Heart left ventricle (tissue), 16 donors: ENCODE data around the gene CXCL6. TPM values are rescaled to one million over a fixed set of nuclear protein-coding genes. Genes with fewer than 3 reads are reported as not detected.

ENCODE experiments used
- ATAC-seq, 4 donors: fragments of 200-7000 bp; cut with Tn5 transposase; one replicate each; pipeline ENCODE4 v1.9.1; 2020 to 2022; ENCODE audit warnings: moderate library complexity in 4 of 4, mild to moderate bottlenecking in 3 of 4, moderate number of reproducible peaks in 1 of 4
- DNase-seq, 5 donors: peaks; one replicate each; pipeline ENCODE4 v3.0.0-alpha.2; 2020
- H3K27ac ChIP-seq, 12 donors: fragments of 200-600 bp; sonication (generic) in 4 of 12; one replicate each; pipeline versions ENCODE4 v1.5.0 to v1.8.0; 2016 to 2022; ENCODE audit warnings: mild to moderate bottlenecking in 2 of 12
- H3K27me3 ChIP-seq, 9 donors: fragments of 200-600 bp; sonication (generic) in 2 of 9; one replicate each; pipeline versions ENCODE4 v1.5.1 to v1.8.0; 2016 to 2022; ENCODE audit warnings: mild to moderate bottlenecking in 3 of 9
- H3K36me3 ChIP-seq, 9 donors: fragments of 200-600 bp; sonication (generic) in 2 of 9; one replicate each; pipeline versions ENCODE4 v1.5.0 to v1.8.0; 2018 to 2022; ENCODE audit warnings: mild to moderate bottlenecking in 2 of 9
- H3K4me1 ChIP-seq, 12 donors: fragments of 200-600 bp; sonication (generic) in 4 of 12; one replicate each; pipeline versions ENCODE4 v1.5.0 to v1.8.0; 2016 to 2022; ENCODE audit warnings: mild to moderate bottlenecking in 3 of 12
- H3K4me3 ChIP-seq, 12 donors: fragments of 200-600 bp; sonication (generic) in 4 of 12; one replicate each; pipeline versions ENCODE4 v1.5.0 to v1.8.0; 2017 to 2022; ENCODE audit warnings: mild to moderate bottlenecking in 9 of 12, moderate library complexity in 4 of 12
- H3K9me3 ChIP-seq, 12 donors: fragments of 200-600 bp; sonication (generic) in 4 of 12; one replicate each; pipeline versions ENCODE4 v1.5.0 to v1.8.0; 2016 to 2022; ENCODE audit warnings: mild to moderate bottlenecking in 1 of 12
- POLR2A ChIP-seq, 2 donors: fragments of 450-650 bp; IDR thresholded peaks; one replicate each; pipeline ENCODE4 v1.6.1; 2017; ENCODE audit warnings: antibody characterized with exemption in 2 of 2, mild to moderate bottlenecking in 2 of 2, moderate library complexity in 2 of 2
- WGBS, 4 donors: extraction: QIAGEN DNeasy Blood & Tissue Kit in 2 of 4; methylation state at CpG; one replicate each; pipeline versions ENCODE4 v1.1.5 to v1.1.7; 2013 to 2018; 5-methylcytosine and 5-hydroxymethylcytosine counted together
- intact Hi-C, 10 donors: fragments of 100-400 bp; cut with DNase I; formaldehyde crosslinking; loops; one replicate each; pipeline versions ENCODE4 v1.11.1 to v1.14.2; 2022
- polyA plus RNA-seq, 2 donors: library from polyadenylated mRNA; stranded (reverse); fragments of 200-250 nt; gene quantifications; one replicate each; pipeline ENCODE4 v1.2.3, GENCODE V29; 2013
- total RNA-seq, 9 donors: library from RNA; depleted of rRNA in 2 of 9; stranded (reverse); fragments of >200 nt in 2 of 9; fragmentation: NEBNext Ultra II Directional in 3 of 9; extraction: Animal tissue kit (Norgen Biotek cat#: 25700) in 3 of 9; gene quantifications; one replicate each; pipeline versions ENCODE4 v1.1.0 to v1.2.4, GENCODE V29; 2016 to 2023
- TF ChIP-seq, protein P1 (sequence below), 12 donors: fragments of 200-600 bp; sonication (generic) in 4 of 12; IDR thresholded peaks; one replicate each; pipeline versions ENCODE4 v1.5.0 to v1.8.0; 2018 to 2022; ENCODE audit warnings: antibody characterized with exemption in 12 of 12, mild to moderate bottlenecking in 5 of 12
- donor health status: ischemic (EF 13 %, LVEDD 7.1; RV severe dilation, severe dysfunction).
- donor health status: healthy with polysubstance abuse.
- donor health status: DM: no; HTN: yes; CAD: no.
- donor health status: DM: no; HTN: no; CAD: no.
- donor health status: ischemic (EF 25% LVEDD 6.9; RV normal size, moderate dysfunction).
- donor health status: ischemic (EF 25% LVEDD 5.7; RV mildly dilated, moderate dysfunction).
- donor health status: healthy.
- donor health status: DM: yes; HTN: yes; CAD: no.
- donor health status: ischemic (EF 35%, LVEDD 5.7; RV mildly dilated, moderate dysfunction).
- donor health status: nonischemic (EF 11% LVEDD 7.7; RV severe dilation, severe dysfunction).
- donor health status: DM: yes; HTN: yes; CAD: no.
- donor health status: PGD.
- donor health status: ischemic (EF 29% LVEDD 5.4; RV normal size, mild dysfunction).
- donor health status: nonischemic (EF 23%, LVEDD 6.1; RV moderate dilation, normal function).

Gene CXCL6
- total and polyA plus RNA-seq, 11 donors, result 0.11 to 4.5 (median 0.71) TPM; not detected in 4

DNA sequence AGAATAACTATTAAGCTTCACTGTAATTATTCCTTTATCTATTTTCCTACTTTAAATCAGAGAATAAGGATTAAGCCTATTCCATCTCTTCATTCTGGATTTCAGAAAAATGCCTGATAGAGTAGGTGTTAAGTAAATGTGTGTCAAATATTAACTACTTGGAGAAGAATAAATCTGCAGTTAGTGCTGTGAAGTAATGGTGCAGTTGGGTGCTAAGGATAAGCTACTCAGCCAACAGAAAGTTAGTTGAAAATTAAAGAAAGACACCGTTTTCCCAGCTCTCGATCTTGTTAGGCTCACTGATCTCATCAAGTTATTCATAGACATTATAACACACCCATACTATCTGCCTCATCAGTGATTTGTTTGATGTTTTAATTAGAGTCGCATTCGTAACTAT, 23.7 kb downstream of the CXCL6 start:
- intact Hi-C loops, result loop anchor here in 1 of 10 donors (10.0 kb wide), 1 partner anchor 195 kb away; no protein-coding TSS in a partner anchor
- ATAC-seq (peak in 1 of 4 donors; percentile 25), DNase-seq (no peak)
- 54 to 61% (median 55%) methylated on average over 4 of the region's 4 CpGs for WGBS, 4 donors
- H3K36me3 ChIP-seq, result no peaks in the 10 kb centered on the region
- H3K4me3 ChIP-seq, result no peak overlapping the region
- peaks cover 0 to 4% (median 0%) of the 10 kb centered on the region in 12 donors for H3K9me3 ChIP-seq
- peaks cover 0 to 18% (median 0%) of the 10 kb centered on the region in 9 donors for H3K27me3 ChIP-seq
- peaks cover 0 to 18% (median 0%) of the 10 kb centered on the region in 12 donors for H3K4me1 ChIP-seq
- TF ChIP-seq POLR2A (IDR thresholded peaks at IDR 0.05), result no peak
- TF ChIP-seq, protein P1, sequence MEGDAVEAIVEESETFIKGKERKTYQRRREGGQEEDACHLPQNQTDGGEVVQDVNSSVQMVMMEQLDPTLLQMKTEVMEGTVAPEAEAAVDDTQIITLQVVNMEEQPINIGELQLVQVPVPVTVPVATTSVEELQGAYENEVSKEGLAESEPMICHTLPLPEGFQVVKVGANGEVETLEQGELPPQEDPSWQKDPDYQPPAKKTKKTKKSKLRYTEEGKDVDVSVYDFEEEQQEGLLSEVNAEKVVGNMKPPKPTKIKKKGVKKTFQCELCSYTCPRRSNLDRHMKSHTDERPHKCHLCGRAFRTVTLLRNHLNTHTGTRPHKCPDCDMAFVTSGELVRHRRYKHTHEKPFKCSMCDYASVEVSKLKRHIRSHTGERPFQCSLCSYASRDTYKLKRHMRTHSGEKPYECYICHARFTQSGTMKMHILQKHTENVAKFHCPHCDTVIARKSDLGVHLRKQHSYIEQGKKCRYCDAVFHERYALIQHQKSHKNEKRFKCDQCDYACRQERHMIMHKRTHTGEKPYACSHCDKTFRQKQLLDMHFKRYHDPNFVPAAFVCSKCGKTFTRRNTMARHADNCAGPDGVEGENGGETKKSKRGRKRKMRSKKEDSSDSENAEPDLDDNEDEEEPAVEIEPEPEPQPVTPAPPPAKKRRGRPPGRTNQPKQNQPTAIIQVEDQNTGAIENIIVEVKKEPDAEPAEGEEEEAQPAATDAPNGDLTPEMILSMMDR (IDR thresholded peaks at IDR 0.05), result no peak
- peak overlapping the region in 1 of 12 donors; percentile 68 for H3K27ac ChIP-seq

DNA sequence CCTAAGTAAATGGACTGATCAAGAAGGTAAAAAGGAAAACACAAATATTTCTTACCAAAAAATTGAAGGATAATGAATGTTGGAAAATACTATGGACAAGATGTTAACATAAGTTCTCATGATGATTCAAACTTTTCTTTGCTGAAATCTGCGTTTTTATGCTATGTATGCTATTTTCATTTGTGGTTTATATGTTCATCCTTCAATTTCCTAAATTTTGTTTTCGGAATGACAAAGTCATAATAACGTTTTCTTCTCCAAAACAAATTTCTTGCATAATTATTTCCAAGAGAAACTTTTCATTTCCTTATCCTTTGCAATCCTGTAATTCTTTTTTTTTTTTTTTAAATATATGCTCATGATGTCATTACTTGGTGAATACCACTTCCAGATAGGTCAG, 24.4 kb downstream of the CXCL6 start:
- ATAC-seq, result no peak

DNA sequence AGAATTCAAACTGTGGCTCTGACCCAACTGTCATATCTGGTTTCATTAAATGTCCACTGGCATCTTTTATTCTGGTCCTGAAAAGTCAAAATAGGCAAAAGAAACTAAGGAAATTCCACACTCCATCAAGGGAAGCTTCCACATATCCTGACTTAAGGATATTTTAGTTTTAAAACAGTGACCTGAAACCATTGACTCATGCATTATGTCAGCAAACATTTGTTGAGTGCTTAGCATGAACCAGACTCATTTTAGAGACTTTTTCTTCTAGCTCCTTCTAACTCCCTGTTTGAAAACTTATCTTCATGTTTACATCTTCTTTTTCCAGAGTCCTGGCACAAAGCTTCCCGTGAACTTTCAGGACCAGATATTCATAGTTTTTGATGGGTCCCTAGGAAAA, 25.8 kb downstream of the CXCL6 start:
- peaks cover 0 to 11% (median 0%) of the 10 kb centered on the region in 9 donors for H3K27me3 ChIP-seq
- H3K36me3 ChIP-seq, result no peaks in the 10 kb centered on the region
- 81 to 92% (median 91%) methylated on average over 1 of the region's 1 CpG for WGBS, 4 donors
- peaks cover 0 to 18% (median 0%) of the 10 kb centered on the region in 12 donors for H3K4me1 ChIP-seq
- no peak overlapping the region for H3K4me3 ChIP-seq
- no peaks in the 10 kb centered on the region for H3K9me3 ChIP-seq
- DNase-seq (no peak), ATAC-seq (no peak)
- H3K27ac ChIP-seq, result no peak overlapping the region
- intact Hi-C loops, result loop anchor here in 1 of 10 donors (10.0 kb wide), 1 partner anchor 198 kb away; no protein-coding TSS in a partner anchor
- TF ChIP-seq, protein P1 (IDR thresholded peaks at IDR 0.05), result no peak
- no peak for TF ChIP-seq POLR2A (IDR thresholded peaks at IDR 0.05)

More for the DNA sequence above, 24.4 kb downstream of the CXCL6 start:
- Histone ChIP-seq H3K4me1 (peaks cover 0 to 18% (median 0%) of the 10 kb centered on the region in 12 donors), H3K27me3 (peaks cover 0 to 12% (median 0%) of the 10 kb centered on the region in 9 donors), H3K4me3 (no peak overlapping the region), H3K36me3 (no peaks in the 10 kb centered on the region), H3K27ac (no peak overlapping the region), H3K9me3 (peaks cover 0 to 4% (median 0%) of the 10 kb centered on the region in 12 donors)
- no peak for TF ChIP-seq POLR2A (IDR thresholded peaks at IDR 0.05)
- TF ChIP-seq, protein P1 (IDR thresholded peaks at IDR 0.05), result no peak
- no peak for DNase-seq
- WGBS, 4 donors, result 73 to 78% (median 78%) methylated on average over 3 of the region's 3 CpGs
- intact Hi-C loops, result loop anchor here in 1 of 10 donors (10.0 kb wide), 1 partner anchor 196 kb away; no protein-coding TSS in a partner anchor

DNA sequence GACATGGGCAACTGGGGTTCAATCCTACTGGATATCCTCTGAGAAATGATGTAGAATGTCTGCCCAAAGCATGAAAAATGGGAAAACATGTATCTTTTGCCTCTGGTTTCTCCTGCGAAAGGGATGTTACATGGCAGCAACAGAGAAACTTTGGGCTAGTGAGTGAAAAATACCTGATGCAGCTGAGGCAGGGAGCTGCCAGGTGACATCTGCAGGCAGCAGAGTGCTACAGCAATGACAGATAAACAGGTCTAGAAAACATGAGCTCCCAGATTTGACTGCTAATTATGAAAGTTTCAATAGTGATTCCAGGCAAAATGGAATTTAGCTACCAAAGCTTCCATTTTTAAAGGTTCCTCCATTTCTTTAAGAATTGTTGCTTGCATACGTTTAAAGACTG, 27.9 kb downstream of the CXCL6 start:
- no peak overlapping the region for H3K27ac ChIP-seq
- no peaks in the 10 kb centered on the region for H3K36me3 ChIP-seq
- ATAC-seq (no peak), DNase-seq (no peak)
- WGBS, 4 donors, result 68 to 84% (median 75%) methylated on average over 2 of the region's 2 CpGs
- TF ChIP-seq, protein P1 (IDR thresholded peaks at IDR 0.05), result peak in 2 of 12 donors; percentile 13 to 15
- TF ChIP-seq POLR2A (IDR thresholded peaks at IDR 0.05), result no peak
- peaks cover 0 to 24% (median 2%) of the 10 kb centered on the region in 12 donors for H3K4me1 ChIP-seq
- H3K9me3 ChIP-seq, result no peaks in the 10 kb centered on the region
- intact Hi-C loops, result loop anchor here in 1 of 10 donors (10.0 kb wide), 1 partner anchor 200 kb away; no protein-coding TSS in a partner anchor
- no peak overlapping the region for H3K4me3 ChIP-seq
- H3K27me3 ChIP-seq, result peaks cover 0 to 20% (median 0%) of the 10 kb centered on the region in 9 donors
